Neutrophil (primary cell): ENCODE results near the gene TNFRSF13B.
"Not testable (repeated sequence)": the region's sequence is repeated elsewhere in the genome, so short reads cannot be mapped to it uniquely, and the experiment has no call there.

Source experiments
- H3K27ac ChIP-seq: fragments of 200-600 bp; sonication (generic); 2 replicates; pipeline ENCODE4 v1.5.1; 2016; ENCODE audit warnings: mild to moderate bottlenecking, moderate library complexity
- H3K27me3 ChIP-seq: fragments of 200-600 bp; sonication (generic); 2 replicates; pipeline ENCODE4 v1.6.0; 2016; ENCODE audit warnings: mild to moderate bottlenecking
- H3K36me3 ChIP-seq: fragments of 200-600 bp; sonication (generic); 2 replicates; pipeline ENCODE4 v1.5.1; 2017
- H3K4me1 ChIP-seq, 2 experiments: fragments of 200-600 bp in 1 of 2; sonication (generic) in 1 of 2; 1 replicate in 1 of 2; 2 replicates in 1 of 2; pipeline versions ENCODE4 v1.5.1 to v1.6.1; 2013 to 2016; ENCODE audit warnings: low read depth in 1 of 2, low read length in 1 of 2, mild to moderate bottlenecking in 1 of 2, moderate library complexity in 1 of 2; ENCODE audit not compliant: control insufficient read depth in 1 of 2, insufficient read depth in 1 of 2
- H3K4me3 ChIP-seq, 2 experiments: fragments of 200-600 bp in 1 of 2; sonication (generic) in 1 of 2; 1 replicate in 1 of 2; 2 replicates in 1 of 2; pipeline ENCODE4 v1.5.1; 2013 to 2016; ENCODE audit warnings: low read depth in 1 of 2, low read length in 1 of 2, mild to moderate bottlenecking in 1 of 2, moderate library complexity in 1 of 2
- H3K9me3 ChIP-seq: fragments of 200-600 bp; sonication (generic); 2 replicates; pipeline ENCODE4 v1.5.1; 2016
- TF ChIP-seq, protein P1 (sequence below): fragments of 200-600 bp; sonication (generic); IDR thresholded peaks from 2 replicates; pipeline ENCODE4 v1.5.1; 2016; ENCODE audit warnings: antibody characterized with exemption

TNFRSF13B gene

DNA sequence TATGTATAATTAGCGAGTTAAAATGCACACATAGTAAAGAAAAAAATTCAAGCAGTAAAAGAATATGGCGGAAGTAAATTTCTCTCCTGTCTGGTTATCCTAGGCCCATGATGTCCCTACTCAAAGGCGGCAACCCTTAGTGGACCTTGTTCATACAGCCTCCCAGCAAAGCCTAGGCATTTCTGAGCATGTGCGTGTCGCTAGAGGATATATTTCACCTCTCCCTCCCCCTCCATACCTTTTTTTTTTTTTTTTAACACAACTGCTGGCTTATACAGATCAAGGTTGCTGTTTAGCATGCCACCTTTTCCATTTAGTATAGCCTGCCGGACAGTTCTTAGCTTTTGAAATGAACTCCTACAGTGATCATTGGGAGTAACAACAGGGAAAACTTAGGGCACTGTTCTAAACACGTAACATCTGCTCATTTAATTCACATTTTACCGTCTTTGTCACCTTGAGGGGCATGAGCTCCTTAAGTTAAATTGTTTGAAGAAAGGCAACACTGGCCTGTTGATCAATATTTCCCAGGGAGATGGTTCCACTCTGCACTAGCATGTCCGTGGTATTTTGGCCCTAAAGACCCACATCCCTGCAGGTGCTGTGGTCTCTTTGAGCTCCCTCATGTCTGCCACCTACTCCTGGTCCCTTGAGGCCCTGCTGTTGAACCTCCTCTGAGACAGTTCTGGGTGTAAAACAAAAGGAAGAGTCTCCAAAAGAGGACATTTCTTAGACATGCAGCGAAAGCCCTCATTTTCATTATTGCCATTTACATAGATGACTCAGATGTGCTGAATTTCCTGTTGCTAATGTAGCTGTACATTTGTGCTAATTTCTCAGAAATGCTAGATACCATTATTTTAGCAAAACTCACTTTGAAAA lies 4.1 kb upstream of the TNFRSF13B start:
- TF ChIP-seq, protein P1, sequence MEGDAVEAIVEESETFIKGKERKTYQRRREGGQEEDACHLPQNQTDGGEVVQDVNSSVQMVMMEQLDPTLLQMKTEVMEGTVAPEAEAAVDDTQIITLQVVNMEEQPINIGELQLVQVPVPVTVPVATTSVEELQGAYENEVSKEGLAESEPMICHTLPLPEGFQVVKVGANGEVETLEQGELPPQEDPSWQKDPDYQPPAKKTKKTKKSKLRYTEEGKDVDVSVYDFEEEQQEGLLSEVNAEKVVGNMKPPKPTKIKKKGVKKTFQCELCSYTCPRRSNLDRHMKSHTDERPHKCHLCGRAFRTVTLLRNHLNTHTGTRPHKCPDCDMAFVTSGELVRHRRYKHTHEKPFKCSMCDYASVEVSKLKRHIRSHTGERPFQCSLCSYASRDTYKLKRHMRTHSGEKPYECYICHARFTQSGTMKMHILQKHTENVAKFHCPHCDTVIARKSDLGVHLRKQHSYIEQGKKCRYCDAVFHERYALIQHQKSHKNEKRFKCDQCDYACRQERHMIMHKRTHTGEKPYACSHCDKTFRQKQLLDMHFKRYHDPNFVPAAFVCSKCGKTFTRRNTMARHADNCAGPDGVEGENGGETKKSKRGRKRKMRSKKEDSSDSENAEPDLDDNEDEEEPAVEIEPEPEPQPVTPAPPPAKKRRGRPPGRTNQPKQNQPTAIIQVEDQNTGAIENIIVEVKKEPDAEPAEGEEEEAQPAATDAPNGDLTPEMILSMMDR, result no peak
- Histone ChIP-seq H3K36me3 (no peaks in the 10 kb centered on the region), H3K4me1 (no peaks in the 10 kb centered on the region), H3K9me3 (no peaks in the 10 kb centered on the region), H3K4me3 (no peak overlapping the region), H3K27me3 (peaks cover 11% of the 10 kb centered on the region), H3K27ac (no peak overlapping the region)

DNA sequence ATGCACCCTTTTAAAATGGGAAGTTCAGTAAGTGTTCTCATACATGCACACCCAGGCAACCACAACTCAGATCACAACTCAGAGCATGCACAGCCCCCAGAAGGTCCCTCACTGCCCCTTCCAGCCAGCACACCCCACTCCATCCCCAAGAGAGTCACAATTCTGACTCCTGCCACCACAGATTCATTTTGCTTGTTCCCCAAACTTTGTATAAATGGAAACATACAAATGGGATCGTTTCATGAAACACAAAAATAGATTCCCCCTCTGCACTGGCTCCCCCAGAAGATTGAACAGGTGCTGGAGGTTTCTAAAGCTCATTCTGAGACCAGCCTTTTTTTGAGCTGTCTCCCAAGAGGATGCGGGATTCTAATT lies 3.3 kb upstream of the TNFRSF13B start:
- no peaks in the 10 kb centered on the region for H3K36me3 ChIP-seq
- no peak overlapping the region for H3K4me3 ChIP-seq
- H3K27ac ChIP-seq, result no peak overlapping the region
- peaks cover 11% of the 10 kb centered on the region for H3K27me3 ChIP-seq
- H3K4me1 ChIP-seq, result no peaks in the 10 kb centered on the region
- TF ChIP-seq, protein P1, result no peak
- H3K9me3 ChIP-seq, result no peaks in the 10 kb centered on the region

DNA sequence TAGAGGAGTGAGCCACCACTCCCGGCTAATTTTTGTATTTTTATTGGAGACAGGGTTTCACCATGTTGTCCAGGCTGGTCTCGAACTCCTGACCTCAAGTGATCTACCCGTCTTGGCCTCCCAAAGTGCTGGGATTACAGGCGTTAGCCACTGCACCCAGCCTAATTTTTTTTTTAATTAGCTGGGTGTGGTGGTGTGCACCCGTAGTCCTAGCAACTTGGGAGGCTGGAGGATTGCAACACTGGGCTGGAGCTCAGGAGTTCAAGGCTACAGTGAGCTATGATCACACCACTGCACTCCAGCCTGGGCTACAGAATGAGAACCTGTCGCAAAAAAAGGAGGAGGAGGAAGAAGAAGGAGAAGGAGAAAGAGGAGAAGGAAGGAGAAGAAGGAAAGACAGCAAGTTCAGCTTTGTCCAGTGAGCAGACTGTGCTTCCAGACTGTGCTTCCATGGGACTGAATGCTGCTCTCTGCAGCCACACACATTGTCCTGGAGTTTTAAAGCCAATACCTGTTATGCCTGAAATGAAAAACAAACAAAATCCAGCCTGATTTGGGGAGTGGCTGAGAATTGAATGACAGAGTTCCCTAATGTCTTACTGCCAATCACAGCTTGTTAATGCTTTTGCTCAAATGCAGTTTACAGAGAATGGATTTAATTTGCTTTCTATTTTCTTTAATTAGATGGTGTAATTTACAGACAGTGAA lies 2.8 kb upstream of the TNFRSF13B start:
- H3K27me3 ChIP-seq, result peaks cover 11% of the 10 kb centered on the region
- no peak overlapping the region for H3K4me3 ChIP-seq
- TF ChIP-seq, protein P1, result no peak
- H3K36me3 ChIP-seq, result no peaks in the 10 kb centered on the region
- no peaks in the 10 kb centered on the region for H3K9me3 ChIP-seq
- no peak overlapping the region for H3K27ac ChIP-seq
- H3K4me1 ChIP-seq, result no peaks in the 10 kb centered on the region

DNA sequence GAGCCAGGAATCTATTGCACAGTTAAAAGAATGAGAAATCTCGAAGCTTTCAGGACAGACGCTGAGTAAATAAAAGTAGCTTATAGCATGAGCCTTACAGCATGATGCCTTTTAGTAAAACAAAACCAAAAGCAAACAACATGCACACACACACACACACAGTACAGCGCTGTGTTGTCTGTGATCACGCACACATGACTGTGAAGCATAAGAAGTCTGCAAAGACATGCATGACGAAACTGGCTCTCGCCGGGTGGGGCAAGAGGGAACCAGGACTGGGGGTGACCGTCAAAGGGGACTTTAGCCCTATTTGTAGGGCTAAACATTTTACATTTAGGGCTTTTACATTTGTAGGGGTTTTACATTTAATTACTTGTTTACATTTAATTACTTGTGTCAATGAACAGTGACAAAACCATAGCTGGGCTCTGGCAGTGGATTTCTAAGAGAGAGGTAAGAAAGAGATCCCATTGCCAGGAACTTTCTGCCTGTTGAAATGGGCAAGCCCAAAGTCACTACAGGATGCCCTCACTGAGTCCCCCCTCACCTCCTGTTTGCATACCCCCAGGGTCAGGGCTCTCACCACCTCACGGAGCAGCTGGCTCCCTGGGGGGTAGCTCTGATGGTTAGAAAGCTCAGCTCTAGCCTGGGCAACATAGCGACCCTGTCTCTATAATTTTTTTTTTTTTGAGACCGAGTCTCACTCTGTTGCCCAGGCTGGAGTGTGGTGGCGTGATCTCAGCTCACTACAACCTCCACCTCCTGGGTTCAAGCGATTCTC lies 2.0 kb upstream of the TNFRSF13B start:
- Histone ChIP-seq H3K36me3 (no peaks in the 10 kb centered on the region), H3K27ac (no peak overlapping the region), H3K4me3 (no peak overlapping the region), H3K9me3 (no peaks in the 10 kb centered on the region), H3K27me3 (peaks cover 13% of the 10 kb centered on the region), H3K4me1 (no peaks in the 10 kb centered on the region)
- TF ChIP-seq, protein P1, result no peak

DNA sequence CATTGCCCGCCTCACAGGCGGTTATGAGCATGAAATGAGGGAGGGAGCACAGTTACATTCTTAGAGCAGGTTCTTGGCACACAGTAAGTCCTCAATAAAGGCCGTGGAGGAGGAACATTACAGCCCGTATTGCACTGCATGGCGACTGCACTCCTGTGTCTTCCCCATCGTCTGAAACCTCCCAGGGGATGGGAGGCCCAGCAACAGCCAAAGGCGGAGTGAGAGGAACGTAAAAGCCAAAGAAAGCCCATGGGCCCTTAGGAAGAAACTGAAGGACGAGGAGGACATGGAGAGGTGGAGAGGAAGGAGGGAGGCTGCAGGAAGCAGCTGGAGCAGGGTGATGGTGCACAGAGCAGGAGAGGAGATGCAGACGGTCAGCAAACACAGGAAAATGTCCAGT lies 1.1 kb upstream of the TNFRSF13B start:
- H3K4me1 ChIP-seq, H3K27ac ChIP-seq, H3K36me3 ChIP-seq, H3K9me3 ChIP-seq, H3K4me3 ChIP-seq: not testable (repeated sequence)
- peaks cover 15% of the 10 kb centered on the region for H3K27me3 ChIP-seq
